Fibroblast of mammary gland (primary cell): ENCODE measurements around the gene CCSER1.

Source experiments
- DNase-seq: peaks from one replicate; pipeline ENCODE4 v3.0.0-alpha.2; 2010; ENCODE audit warnings: low read depth
- H3K4me3 ChIP-seq: 2 replicates; pipeline ENCODE4 v1.5.1; 2011; ENCODE audit warnings: low read depth, mild to moderate bottlenecking, low read length, moderate library complexity; ENCODE audit not compliant: control insufficient read depth
- CTCF ChIP-seq: conservative IDR thresholded peaks from 2 replicates; pipeline ENCODE4 v1.5.1; 2011; ENCODE audit warnings: low read depth, low read length, inconsistent platforms; ENCODE audit not compliant: control insufficient read depth, insufficient read depth

CCSER1 gene

GRCh38 chr4:90760059-90760458, 632.9 kb downstream of the CCSER1 start:
- DNase-seq, result no peak
- no peak for TF ChIP-seq CTCF
- no peak overlapping the region for H3K4me3 ChIP-seq

DNA sequence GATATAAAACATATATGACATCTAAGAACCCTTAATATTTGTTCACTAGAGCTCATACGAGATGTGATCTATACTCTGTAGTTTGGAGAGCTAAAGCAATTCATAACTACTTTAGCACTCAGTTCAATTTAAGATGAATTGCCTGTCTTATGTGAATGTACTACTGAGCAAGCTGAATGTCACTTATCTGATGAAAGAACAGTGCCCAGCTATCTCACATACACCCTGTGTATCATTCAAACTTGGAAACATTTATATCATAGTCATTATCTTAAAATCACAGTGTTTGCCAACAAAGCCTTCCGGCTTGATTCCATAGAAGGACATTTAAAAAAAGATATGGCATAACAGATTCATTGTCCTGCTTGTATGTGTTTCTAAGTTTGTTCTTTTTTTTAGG, 639.6 kb downstream of the CCSER1 start:
- no peak for DNase-seq
- H3K4me3 ChIP-seq, result no peak overlapping the region
- no peak for TF ChIP-seq CTCF

DNA sequence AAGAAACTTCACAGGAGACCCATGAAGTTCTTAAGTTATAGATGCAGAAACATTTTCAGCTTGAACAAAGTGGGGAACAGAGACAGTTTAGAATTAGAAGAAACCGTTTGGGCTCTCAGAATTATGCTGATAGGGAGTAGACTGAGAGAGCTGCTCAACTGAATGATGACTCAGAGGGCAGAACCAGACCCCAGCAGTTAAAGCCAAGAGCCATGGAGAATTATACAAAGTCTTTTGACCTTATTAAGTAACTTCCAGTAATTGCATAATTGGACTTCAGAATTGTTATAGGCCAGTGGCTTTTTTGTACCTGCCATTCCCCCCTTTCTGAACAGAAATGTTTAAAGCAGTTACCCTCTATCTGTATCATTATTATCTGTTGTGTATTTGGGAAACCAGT, 642.1 kb downstream of the CCSER1 start:
- no peak for DNase-seq
- no peak for TF ChIP-seq CTCF

DNA sequence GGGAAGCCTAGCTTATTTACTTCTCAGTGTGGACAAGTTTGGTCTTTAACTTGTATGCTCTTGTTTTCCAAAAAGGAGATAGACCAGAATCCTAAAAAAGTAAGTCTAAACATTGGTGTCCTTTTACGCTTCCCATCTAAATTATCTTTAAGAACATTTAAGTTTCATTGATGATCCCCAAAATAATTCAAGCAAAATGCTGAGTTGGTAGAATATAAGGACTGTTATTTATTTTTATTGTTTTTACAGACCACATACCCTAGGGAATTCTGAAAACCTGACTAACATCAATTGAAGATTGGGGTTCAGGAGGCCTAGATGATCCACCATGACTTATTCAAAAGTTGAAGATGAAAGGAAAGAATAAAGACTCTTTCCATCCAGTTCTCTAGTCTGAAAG, 653.0 kb downstream of the CCSER1 start:
- no peak for DNase-seq
- TF ChIP-seq CTCF, result no peak
- no peak overlapping the region for H3K4me3 ChIP-seq

More for the DNA sequence above, 642.1 kb downstream of the CCSER1 start:
- H3K4me3 ChIP-seq, result no peak overlapping the region

DNA sequence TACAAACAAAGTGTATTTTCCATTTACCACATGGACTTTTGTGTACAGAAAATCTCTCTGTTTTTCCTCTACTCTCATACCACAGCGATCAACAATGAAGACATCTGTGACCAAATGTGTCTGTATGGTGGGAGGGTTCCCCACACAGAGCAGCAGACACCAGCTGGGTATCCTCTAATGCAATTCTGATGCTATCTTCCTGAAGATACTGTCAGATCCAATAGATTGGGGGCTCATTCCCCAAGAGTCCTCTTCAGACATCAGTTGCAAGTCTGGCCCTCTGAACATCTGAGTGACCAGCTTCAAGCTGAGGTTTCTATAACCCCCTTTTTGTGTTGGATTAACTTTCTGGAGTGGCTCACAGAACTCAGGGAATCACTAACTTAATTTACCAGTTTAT, 659.4 kb downstream of the CCSER1 start:
- DNase-seq, result no peak
- no peak overlapping the region for H3K4me3 ChIP-seq
- no peak for TF ChIP-seq CTCF

- DNase-seq, result no peak
- no peak overlapping the region for H3K4me3 ChIP-seq
- no peak for TF ChIP-seq CTCF
These were observed 665.5 kb downstream of the CCSER1 start for GRCh38 chr4:90792696-90793095.

- no peak for TF ChIP-seq CTCF
- no peak for DNase-seq
- no peak overlapping the region for H3K4me3 ChIP-seq
These were observed 671.8 kb downstream of the CCSER1 start for GRCh38 chr4:90798948-90799347.
